GM19468 (cell line): ENCODE results near the gene RFNG.
"Not testable (repeated sequence)": the region's sequence is repeated elsewhere in the genome, so short reads cannot be mapped to it uniquely, and the experiment has no call there.

Experiments
- ATAC-seq: cut with Tn5 transposase; IDR thresholded peaks from one replicate; pipeline ENCODE4 v1.9.1; 2021; ENCODE audit warnings: mild to moderate bottlenecking, moderate library complexity, moderate number of reproducible peaks; ENCODE audit not compliant: unreplicated experiment; ENCODE audit errors: extremely low read depth

RFNG gene

DNA sequence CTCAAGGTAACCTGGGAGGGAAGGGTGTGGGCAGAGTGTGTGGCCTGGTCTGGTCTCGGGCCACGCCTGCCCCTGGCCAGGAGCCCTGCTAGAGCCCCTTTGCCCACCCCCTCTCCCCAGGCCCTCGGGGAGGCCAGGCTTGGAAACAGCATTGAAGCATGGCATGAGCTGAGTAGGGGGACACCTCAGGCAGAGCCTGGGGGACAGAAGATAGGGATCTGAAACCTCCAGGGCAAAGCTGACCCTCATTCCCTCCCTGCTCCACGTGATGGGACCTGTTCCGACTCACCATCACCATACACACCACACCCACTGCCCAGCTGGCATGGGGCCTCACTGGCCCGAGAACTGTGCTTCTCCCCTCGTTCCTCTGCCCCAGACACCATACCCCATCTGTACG is 2.5 kb downstream of the RFNG start:
- no peak for ATAC-seq

DNA sequence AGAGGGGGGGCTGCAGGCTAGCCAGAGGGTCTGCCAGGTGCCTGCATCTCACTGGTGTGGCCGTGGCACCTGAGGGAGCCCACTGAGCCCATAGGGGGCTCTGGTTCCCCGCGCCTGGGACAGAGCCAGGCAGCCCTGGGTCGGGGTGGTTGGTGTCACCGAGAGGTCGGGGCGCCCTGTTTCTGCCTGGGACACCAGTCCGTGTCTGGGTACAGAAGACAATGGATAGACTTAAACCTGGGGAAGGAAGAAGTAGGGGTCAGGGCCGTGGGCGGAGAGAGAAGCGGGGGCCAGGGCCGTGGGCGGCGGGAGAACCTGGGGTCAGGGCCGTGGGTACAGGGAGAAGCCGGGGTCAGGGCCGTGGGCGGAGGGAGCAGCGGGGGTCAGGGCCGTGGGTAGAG is 3.0 kb downstream of the RFNG start:
- ATAC-seq, result no peak

DNA sequence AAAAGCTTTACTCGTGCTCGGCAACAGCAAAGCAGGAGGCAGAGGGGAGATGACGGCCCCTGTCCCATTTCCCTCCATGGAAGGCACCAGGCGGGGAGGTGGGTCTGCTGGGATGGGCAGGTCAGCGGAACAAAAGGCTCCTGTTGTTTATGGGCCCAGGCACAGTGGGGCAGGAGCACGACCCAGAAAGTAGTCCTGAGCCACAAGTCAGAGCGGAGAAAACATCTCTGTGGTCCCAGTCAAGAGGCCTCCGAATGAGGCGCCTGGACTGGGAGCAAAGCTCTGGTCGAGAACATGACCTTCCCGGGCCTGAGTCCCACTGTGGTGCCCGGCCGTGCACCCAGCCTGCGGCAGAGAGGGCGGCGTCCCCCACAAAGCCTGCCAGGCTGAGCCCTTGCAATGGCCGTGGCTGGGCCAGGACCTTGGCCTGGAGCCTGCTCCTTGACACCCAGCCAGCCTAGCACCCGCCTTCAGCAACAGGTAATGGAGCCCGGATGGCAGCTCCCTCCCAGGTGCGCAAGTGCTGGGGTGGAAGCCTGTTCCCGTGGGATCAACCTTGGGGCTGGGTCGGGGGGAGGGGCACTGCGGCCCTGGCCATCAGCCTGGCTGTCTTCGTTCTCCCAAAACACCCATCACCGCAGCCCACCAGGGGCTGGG is 3.6 kb downstream of the RFNG start:
- ATAC-seq, result no peak

DNA sequence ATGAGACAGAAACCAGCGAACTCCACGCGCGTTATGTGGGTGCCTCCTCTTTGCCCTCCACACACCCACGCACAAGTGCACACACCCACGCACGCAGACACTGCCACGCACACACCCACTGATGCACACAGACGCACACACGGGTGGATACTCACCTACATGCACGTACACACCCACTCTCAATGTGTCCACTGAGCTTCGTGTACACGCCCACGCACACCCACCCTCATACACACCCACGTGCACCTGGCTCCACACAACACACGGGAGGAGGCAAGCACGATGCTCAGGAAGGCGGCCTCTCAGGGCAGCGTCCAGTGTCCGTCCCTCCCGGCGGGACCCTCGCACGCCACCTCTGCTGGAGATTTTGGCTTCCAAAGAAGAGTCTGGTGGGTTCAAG is 4.2 kb downstream of the RFNG start:
- no peak for ATAC-seq

DNA sequence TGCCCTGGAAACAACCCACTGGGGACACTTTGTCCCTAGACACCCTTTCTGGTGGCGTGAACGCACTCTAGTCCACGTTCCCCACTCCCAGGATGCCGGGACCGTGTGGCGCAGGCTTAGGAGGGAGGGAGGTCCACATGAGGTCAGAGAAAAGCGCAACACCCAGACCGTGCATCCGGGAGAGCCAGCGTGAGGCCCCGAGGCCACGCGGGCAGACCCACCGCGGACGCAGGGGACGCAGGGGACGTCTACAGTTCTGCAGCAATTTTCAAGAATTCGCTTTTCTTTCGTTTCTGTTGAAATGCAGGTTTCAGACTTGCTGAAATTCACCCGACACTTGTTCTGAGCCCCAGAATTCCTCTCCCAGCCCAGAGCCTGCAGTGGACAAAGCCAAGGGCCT is 4.7 kb downstream of the RFNG start:
- no peak for ATAC-seq

DNA sequence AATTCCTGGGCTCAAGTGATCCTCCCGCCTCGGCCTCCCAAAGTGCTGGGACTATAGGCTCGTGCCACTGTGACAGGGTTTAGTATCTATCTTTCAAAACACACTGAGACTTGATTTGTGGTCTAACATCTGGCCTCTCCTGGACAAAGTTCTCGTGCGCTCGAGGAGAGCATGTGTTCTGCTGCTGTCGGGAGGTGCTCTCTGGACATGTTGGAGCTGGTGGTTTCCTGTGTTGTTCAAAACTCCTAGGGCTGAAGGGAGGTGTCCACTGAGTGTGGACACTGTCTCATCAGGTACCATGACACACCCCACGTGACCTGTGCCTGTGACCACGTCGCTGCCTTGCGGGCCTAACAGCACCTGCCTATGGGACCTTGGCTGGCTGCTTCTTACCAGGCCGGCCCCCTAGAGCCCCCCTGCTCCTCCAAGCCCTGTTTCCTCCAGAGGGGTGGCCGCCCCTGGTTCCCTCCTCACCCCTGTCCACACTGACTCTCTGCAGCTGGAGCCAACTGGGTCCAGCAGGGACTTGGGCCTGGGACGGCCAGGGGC is 5.6 kb downstream of the RFNG start:
- ATAC-seq, result no peak

DNA sequence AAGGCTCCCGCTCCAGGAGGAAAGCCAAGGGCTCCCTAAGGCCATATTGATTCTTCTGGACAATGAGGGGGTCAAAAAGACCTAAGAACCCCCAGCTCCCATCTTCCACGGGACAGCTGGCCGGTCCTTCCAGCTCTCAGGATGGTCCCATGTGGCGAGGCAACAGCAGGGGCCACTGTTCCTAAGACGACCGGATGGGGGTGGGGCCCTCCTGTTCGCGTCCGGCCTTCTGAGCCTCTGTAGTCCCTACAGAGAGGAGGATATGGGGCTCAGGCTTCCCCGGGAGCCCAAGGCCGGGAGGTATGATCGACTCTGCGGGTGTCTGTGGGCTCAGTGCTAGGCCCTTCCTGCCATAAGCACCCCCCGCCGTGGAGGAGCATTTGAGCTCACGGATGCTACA is 8.1 kb downstream of the RFNG start:
- no peak for ATAC-seq

DNA sequence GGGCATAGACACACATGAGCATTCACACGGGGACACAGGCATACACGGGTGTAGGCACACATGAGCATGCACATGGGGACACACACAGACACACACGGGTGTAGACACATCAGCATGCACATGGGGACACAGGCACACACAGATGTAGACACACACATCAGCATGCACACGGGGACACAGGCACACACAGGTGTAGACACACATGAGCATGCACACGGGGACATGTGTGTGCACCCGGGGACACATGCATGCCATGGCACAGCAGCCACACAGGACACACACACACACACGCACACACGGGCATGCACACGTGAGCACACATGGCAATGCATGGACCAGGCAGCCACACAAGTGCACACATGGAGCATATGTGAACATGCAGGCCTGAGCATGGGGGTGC is 9.0 kb downstream of the RFNG start:
- ATAC-seq, result no peak

DNA sequence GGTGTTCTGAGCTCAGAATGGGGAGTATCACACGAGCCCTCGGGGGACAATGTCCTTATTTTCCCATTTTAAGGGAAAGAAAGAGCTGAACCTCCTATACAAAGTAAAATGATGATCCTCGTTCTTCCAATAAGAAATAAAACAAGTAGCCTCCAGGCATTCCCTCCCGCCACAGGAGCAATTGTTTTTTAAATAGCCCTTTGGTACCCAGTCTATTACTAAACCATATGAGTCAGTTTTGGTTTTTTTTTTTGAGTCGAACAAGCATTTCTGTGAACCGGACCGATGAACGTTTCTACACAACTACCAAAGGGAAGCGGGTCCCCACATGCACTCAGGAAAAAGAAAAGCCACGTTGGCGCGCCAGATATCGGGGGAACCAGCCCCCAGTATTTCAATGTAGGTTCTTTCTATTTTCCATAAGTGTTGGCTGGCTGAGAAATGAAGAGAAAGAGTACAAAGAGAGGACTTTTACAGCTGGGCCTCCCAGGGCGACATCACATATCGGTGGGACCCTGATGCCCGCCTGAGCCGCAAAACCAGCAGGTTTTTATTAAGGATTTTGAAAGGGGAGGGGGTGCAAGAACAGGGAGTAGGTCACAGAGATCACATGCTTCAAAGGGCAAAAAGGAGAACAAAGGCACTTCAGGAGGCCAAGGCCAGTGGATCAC is 10.3 kb downstream of the RFNG start:
- ATAC-seq, result no peak

DNA sequence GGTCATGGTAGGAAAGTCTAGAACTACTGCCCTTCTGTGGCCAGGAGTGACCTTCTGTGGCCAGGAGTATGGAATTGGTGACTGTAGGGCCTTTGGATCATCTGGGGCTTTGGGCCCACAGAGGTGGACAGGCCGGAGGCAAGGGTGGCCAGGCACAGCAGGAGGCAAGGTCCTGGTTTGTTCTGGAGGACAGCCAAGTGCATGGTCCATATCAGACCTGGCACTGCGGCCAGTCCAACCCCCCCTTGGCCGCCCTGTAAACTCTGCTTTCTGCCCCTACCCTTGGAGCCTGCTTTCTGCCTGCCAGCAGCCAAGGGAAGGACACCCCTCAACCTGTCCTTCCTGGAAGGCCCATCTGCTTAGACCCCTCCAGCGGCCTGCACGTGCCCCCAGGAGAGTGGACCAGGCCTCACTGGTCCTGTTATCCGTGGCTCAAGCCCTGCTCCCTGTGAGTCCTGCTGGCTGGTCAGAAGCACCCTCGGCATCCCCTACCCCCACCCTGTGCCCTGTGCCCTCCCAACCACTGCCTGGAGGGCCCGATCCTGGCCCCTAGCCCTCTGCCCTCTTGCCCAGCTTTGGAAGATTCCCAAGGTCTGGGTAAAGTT is 11.8 kb downstream of the RFNG start:
- no peak for ATAC-seq

DNA sequence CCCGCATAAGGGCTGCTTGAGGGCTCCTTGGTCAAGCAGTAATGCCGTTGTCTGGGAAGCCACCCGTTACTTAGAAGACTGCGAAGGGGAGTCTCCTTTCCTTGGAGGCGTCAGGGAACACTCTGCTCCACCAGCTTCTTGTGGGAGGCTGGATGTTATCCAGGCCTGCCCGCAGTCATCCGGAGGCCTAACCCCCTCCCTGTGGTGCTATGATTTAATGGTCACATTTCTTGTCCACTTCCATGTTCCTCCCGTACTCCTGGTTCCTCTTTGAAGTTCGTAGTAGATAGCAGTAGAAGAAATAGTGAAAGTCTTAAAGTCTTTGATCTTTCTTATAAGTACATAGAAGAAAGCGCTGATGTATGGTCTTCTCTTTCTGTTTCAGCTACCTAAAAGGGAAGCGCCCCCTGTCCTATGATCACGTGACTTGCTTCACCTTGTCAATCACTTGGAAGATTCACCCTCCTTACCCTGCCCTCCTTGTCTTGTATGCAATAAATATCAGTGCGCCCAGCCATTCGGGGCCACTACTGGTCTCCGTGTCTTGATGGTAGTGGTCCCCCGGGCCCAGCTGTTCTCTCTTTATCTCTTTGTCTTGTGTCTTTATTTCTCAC is 12.7 kb downstream of the RFNG start:
- not testable (repeated sequence) for ATAC-seq

DNA sequence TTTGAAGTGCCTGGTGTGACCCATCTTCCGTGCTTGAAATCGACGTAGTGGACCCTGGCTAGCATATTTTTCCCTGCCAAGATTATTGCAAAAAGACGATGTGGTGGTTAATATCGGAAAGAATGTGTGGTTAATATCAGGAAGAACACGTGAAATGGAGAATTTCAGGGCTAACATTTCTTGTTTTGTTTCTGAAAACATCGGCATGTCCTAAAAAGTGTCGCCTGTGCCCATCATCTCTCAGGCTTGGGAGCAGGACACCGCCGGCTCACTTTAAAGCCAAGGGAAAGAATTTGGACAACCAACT is 13.8 kb downstream of the RFNG start:
- ATAC-seq, result no peak

DNA sequence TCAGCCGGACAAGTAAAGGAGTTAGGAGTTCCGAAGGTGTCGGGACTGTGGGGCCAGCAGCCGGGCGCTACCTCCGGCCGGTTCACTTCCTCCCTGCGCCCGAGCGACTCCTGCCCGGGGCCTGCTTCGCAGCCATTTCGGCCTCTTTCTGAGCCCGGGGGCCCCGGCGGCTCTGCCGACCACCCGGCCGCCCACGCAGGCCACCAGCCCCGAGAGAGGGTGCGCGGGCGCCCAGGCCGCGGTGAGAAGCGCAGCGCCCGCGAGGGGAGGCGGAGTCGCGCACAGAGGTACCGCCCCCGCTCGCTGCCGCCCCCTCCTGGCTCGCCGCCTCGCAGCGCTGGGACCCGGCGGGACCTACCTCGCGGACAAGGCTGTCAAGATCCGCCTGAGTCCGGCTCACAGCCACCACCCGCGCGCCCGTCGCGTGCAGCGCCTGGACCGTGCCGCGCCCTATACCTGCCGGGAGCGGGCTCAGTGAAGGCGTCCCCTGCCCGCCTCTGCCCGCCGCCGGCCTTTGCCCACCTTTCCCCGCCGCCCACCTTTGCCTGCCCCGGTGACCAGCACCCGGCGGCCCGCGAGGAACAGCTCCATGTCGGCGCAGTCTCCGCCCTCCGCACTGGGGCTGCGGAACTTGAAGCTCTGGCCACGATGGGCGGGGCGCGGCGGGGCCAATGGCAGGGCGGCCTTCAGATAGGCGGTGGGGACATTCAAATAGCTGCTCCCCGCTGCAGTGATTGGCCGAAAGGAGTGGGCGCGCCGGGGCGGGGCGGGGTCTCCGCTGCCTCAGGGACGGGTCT is 14.3 kb downstream of the RFNG start, which contains the start of gene DCXR:
DCXR (minus strand) TSS at position 606 of the 797 bp plus-strand sequence; CDS start at position 591, 15 bp downstream.
- ATAC-seq, result peak; percentile 43

DNA sequence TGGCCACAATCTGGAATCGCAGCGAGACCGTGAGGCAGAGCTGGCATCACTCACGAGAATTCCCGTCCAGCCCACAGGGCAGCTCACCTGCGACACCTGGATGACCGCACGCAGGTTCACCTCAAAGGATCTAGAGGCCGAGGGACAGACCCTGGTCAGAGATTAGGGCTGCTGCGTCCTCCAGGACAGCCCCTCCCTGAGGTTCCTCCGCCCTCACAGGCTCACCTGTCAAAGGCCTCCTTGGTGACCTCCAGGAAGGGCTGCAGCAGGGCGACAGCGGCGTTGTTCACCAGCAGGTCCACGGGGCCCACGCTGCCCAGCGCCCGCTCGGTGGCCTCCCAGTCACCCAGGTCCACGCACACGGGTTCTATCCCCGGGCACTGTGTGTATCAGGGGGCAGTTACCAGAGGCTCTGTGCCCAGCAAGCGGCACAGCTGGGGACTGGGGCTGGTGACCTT is 14.9 kb downstream of the RFNG start:
- ATAC-seq, result no peak

DNA sequence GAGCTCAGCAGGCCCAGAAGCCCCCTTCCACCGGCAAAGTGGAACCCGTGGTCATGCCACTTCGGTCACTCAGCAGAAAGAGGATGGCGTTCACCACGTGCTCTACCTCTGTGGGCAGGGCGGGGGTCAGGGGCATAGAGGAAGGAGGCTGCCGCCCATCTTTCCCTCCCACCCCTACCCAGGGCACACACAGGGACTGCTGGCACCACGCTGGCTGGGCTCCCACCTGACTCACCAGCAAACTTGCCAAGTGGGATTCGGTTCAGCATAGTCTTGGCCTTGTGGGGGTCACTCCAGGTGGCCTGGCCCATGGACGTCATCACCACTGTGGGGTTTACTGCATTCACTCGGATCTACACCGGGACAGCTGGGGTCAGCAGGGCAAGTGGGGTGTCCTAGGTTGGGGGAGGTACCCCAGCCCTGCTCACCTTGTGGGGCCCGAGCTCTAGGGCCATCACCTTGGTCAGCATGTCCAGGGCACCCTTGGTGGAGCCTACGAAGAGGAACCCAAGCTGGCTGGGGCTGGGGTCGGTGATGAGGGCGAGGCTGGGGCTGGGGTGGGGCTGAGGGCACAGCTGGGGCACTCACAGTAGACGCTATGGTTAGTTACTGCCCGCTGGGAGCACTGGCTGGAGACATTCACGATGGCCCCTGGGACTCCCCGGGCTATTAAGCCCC is 15.5 kb downstream of the RFNG start:
- no peak for ATAC-seq

DNA sequence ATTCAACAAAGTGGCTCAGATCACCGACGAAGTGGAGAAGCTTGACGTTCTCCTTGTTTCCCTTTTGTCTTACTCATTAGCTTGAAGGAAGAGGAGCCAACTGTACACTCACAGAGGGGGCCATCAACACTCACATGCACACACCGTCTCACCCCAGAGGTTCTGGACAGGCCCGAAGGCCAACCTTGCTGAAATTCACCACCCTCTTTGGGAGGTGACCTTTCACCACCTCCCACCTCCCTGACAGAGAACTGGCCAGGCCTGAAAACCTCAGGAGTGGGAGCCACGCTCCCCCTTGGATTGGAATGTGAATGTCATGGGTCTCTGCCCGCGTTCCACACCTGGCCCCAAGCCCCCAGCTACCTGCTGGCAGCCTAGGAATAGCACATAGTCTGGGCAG is 16.1 kb downstream of the RFNG start:
- no peak for ATAC-seq

DNA sequence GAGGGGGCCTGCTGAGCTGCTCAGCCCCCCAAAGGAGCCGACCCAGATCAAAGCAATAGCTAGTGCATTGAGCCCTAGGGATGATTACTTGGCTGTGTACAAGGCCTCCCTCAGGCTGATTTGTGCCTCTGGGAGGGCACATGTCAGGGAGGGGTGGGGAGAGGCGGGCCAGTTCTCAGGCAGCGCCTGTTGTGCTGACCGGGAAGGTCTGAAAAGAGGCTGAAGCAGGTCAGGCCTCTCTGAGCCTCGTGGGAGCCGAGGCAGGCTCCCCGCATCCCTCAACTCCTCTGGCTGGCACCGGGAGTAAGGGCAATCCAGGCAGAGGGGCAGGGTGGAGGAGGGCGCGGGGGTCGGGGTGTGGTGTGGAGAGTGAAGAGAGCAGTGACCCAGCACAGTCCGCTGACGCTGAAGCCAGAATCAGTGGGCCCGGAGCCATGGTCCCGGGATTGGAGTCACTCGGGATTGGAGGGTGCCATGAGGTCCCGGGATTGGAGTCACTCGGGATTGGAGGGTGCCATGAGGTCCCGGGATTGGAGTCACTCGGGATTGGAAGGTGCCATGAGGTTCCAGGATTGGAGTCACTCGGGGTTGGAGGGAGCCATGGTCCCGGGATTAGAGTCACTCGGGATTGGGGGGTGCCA is 17.1 kb downstream of the RFNG start:
- ATAC-seq, result no peak

DNA sequence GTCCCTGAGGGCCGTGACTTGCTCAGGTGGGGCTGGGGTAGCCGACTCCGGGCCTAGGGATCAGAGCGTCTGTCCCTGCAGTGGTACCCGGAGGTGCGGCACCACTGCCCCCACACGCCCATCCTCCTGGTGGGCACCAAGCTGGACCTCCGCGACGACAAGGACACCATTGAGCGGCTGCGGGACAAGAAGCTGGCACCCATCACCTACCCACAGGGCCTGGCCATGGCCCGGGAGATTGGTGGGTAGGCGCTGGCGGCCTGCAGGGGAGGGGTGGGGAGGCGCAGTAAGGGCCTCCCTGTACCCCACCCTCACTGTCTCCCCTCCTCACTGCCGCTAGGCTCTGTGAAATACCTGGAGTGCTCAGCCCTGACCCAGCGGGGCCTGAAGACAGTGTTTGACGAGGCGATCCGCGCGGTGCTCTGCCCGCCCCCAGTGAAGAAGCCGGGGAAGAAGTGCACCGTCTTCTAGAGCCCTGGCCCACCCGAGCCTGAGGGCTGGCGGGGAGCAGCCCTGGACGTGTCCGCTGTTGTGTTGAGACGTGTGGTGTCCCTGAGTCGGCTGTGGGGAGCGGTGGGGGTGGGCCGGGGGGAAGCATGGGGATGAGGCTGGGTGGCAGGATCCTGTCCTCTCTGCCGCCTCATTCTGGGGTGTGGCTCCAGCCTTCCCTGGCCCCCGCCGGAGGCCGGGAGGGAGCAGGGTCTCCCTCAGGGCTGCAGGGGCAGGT is 18.1 kb downstream of the RFNG start:
- no peak for ATAC-seq
